CD4-positive, alpha-beta T cell (primary cell): ENCODE results near the gene JUNB. TPM values are rescaled to one million over a fixed set of nuclear protein-coding genes. Genes with fewer than 3 reads are reported as not detected.

Source experiments
- ATAC-seq: fragments of 200-7000 bp; cut with Tn5 transposase; one replicate; pipeline ENCODE4 v1.10.0; 2022; ENCODE audit warnings: mild to moderate bottlenecking; ENCODE audit not compliant: poor library complexity
- CTCF ChIA-PET: fragments of 350-600 bp; sonication (Branson Sonifier 250); formaldehyde crosslinking; loops from one replicate; lab custom pipeline; 2021; ENCODE audit warnings: antibody characterized with exemption, inconsistent platforms; lab: Charles Lee
- POLR2A ChIA-PET: fragments of 350-600 bp; sonication (Branson Sonifier 250); formaldehyde crosslinking; loops from one replicate; lab custom pipeline; 2021; ENCODE audit warnings: antibody characterized with exemption, inconsistent platforms; lab: Charles Lee
- DNase-seq, 14 experiments: peaks; one replicate each; pipeline ENCODE4 v3.0.0-alpha.2; 2013 to 2020; ENCODE audit warnings: mixed read lengths in 2 of 14
- H3K27ac ChIP-seq, 2 donors: one replicate each; pipeline versions ENCODE4 v1.5.1 to v1.7.0; 2013; ENCODE audit warnings: low read length in 2 of 2, low read depth in 1 of 2, mild to moderate bottlenecking in 1 of 2
- H3K27me3 ChIP-seq, 2 experiments: 1 replicate in 1 of 2; 2 replicates in 1 of 2; pipeline versions ENCODE4 v1.6.1 to v1.7.0; 2013; ENCODE audit warnings: low read length in 2 of 2, control low read depth in 1 of 2, mild to moderate bottlenecking in 1 of 2, moderate library complexity in 1 of 2; ENCODE audit not compliant: insufficient read depth in 2 of 2, control insufficient read depth in 1 of 2
- H3K36me3 ChIP-seq: one replicate; pipeline ENCODE4 v1.6.1; 2013; ENCODE audit warnings: low read length, control low read depth; ENCODE audit not compliant: insufficient read depth
- H3K4me1 ChIP-seq: one replicate; pipeline ENCODE4 v1.6.1; 2013; ENCODE audit warnings: low read length, control low read depth; ENCODE audit not compliant: insufficient read depth
- H3K4me3 ChIP-seq: one replicate; pipeline ENCODE4 v1.5.1; 2013; ENCODE audit warnings: mild to moderate bottlenecking, low read length, moderate library complexity
- H3K9me3 ChIP-seq, 2 experiments: 1 replicate in 1 of 2; 2 replicates in 1 of 2; pipeline versions ENCODE4 v1.6.1 to v1.7.0; 2013; ENCODE audit warnings: low read length in 2 of 2, mild to moderate bottlenecking in 2 of 2, control low read depth in 1 of 2, moderate library complexity in 1 of 2; ENCODE audit not compliant: control insufficient read depth in 1 of 2, insufficient read depth in 1 of 2
- H3K27ac Mint-ChIP-seq: one replicate; pipeline ENCODE4 v1.8.0; 2020; ENCODE audit warnings: mixed read lengths
- H3K27me3 Mint-ChIP-seq: one replicate; pipeline ENCODE4 v1.8.0; 2021; ENCODE audit warnings: mixed read lengths
- H3K36me3 Mint-ChIP-seq: one replicate; pipeline ENCODE4 v1.8.0; 2021; ENCODE audit warnings: low read depth, mixed read lengths
- H3K4me1 Mint-ChIP-seq: one replicate; pipeline ENCODE4 v1.8.0; 2021; ENCODE audit warnings: low read depth, mixed read lengths
- H3K4me3 Mint-ChIP-seq: one replicate; pipeline ENCODE4 v1.8.0; 2020; ENCODE audit warnings: mild to moderate bottlenecking, mixed read lengths
- H3K9me3 Mint-ChIP-seq: one replicate; pipeline ENCODE4 v1.8.0; 2020; ENCODE audit warnings: mixed read lengths
- intact Hi-C, 2 experiments: fragments of 100-400 bp; cut with DNase I in 1 of 2; cut with micrococcal nuclease in 1 of 2; formaldehyde crosslinking; loops; one replicate each; pipeline versions ENCODE4 v1.15.1 to v1.9.0; 2023 to 2025; cut with DNase I, micrococcal nuclease
- total RNA-seq, 174 experiments: library from RNA in 2 of 174; stranded (reverse) in 2 of 174; gene quantifications; one replicate each; pipeline ENCODE4 v1.2.3 and lab custom pipeline; 2021 to 2026
- TF ChIP-seq, protein P1 (sequence below): fragments of 200-600 bp; IDR thresholded peaks from one replicate; pipeline ENCODE4 v1.8.0; 2022; ENCODE audit warnings: antibody characterized with exemption, mild to moderate bottlenecking

The JUNB gene
- total RNA-seq, 2 experiments from 2014 or later = 2,467 to 2,518 TPM

DNA sequence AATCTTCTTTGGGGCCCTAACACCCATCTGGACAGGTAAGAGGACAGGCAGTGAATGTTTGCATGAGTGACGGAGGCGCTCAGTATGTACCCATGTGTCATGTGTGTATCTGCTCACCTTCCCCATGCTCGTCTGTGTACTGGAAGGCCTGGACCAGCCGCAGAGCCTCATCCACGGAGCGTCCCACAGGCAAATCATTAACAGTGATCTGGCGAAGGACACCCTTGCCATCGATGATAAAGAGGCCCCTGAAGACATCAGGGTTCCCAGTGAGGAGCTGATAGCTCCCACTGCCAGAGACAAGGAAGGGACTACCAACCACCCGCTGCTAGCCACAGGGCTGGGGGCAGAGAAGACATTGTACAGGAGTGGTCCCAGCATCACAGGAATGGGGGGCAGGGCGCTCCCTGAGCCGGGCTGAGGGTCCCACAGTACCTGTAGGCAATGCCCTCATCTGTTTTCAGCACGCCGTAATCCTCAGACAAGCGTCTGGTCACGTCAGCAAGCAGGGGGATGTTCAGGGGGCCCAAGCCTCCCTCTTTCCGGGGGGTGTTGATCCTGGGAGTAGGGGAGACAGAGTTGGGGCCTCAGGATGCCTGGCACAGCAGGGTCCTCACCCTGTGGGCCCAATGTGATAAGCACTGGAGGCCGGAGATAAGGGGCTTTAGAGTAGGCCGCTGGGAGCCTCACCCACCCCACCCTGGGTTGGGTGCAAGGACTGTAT, 8.6 kb downstream of the JUNB start:
- peak overlapping the region; percentile 91 for H3K4me3 Mint-ChIP-seq
- H3K4me3 ChIP-seq = no peak overlapping the region

DNA sequence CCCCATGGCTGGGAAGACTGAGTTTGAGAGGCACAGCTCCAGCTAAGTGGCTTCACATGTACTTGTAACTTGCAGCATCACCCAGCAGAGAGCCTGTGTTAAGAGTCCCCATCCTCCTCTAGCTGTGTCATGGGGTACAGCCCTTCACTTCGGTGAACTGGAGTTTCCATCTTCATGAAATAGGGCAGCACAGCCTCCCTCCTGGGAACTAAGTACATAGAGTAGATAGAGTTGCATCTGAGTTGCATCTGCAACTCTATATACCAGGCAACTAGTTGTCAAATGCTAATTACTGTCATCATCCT, 9.1 kb downstream of the JUNB start:
- H3K4me1 ChIP-seq = peaks cover 42% of the 10 kb centered on the region
- intact Hi-C loops = loop anchor here in 1 of 2 experiments (10.0 kb wide), 1 partner anchor 134 kb away; the partner anchor contains the start of genes CALR and FARSA
- ChIA-PET CTCF (interaction anchor here (2.2 to 2.6 kb wide), 2 partner anchors 23 to 43 kb away, joined by 8 to 12 read pairs; no protein-coding TSS in a partner anchor), POLR2A (interaction anchor here (0.7 to 4.2 kb wide), 4 partner anchors 8 to 22 kb away, joined by 3 to 40 read pairs (median 6); partner anchors contain the start of gene JUNB)
- Mint-ChIP-seq H3K4me1 (peaks cover 31% of the 10 kb centered on the region), H3K4me3 (peak overlapping the region; percentile 91), H3K36me3 (peaks cover 20% of the 10 kb centered on the region), H3K27me3 (no peaks in the 10 kb centered on the region), H3K27ac (peak overlapping the region; percentile 61), H3K9me3 (no peaks in the 10 kb centered on the region)
- H3K9me3 ChIP-seq = no peaks in the 10 kb centered on the region
- no peak overlapping the region for H3K27ac ChIP-seq
- TF ChIP-seq, protein P1, sequence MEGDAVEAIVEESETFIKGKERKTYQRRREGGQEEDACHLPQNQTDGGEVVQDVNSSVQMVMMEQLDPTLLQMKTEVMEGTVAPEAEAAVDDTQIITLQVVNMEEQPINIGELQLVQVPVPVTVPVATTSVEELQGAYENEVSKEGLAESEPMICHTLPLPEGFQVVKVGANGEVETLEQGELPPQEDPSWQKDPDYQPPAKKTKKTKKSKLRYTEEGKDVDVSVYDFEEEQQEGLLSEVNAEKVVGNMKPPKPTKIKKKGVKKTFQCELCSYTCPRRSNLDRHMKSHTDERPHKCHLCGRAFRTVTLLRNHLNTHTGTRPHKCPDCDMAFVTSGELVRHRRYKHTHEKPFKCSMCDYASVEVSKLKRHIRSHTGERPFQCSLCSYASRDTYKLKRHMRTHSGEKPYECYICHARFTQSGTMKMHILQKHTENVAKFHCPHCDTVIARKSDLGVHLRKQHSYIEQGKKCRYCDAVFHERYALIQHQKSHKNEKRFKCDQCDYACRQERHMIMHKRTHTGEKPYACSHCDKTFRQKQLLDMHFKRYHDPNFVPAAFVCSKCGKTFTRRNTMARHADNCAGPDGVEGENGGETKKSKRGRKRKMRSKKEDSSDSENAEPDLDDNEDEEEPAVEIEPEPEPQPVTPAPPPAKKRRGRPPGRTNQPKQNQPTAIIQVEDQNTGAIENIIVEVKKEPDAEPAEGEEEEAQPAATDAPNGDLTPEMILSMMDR = no peak
- H3K36me3 ChIP-seq = peaks cover 23% of the 10 kb centered on the region
- DNase-seq (peak in 1 of 14 experiments; percentile 38), ATAC-seq (no peak)
- no peaks in the 10 kb centered on the region for H3K27me3 ChIP-seq
- H3K4me3 ChIP-seq = peak overlapping the region; percentile 99

More for the DNA sequence above, 8.6 kb downstream of the JUNB start:
- TF ChIP-seq, protein P1 = no peak
- peak in 1 of 14 experiments; percentile 29 for DNase-seq
- intact Hi-C loops = loop anchor here in 1 of 2 experiments (5.0 to 10.0 kb wide), 2 partner anchors 123 to 135 kb away; partner anchors contain the start of genes CALR and FARSA
- POLR2A ChIA-PET = interaction anchor here (0.8 to 4.2 kb wide), 4 partner anchors 8 to 62 kb away, joined by 4 to 40 read pairs (median 6); partner anchors contain the start of genes GET3 and JUNB
- CTCF ChIA-PET = interaction anchor here (0.5 to 9.4 kb wide), 5 partner anchors 22 to 82 kb away, joined by 3 to 178 read pairs (median 8); partner anchors contain the start of gene HOOK2
- Mint-ChIP-seq H3K9me3 (no peaks in the 10 kb centered on the region), H3K27ac (no peak overlapping the region), H3K4me1 (peaks cover 33% of the 10 kb centered on the region), H3K36me3 (peaks cover 20% of the 10 kb centered on the region), H3K27me3 (no peaks in the 10 kb centered on the region)
- Histone ChIP-seq H3K27ac (no peak overlapping the region), H3K9me3 (no peaks in the 10 kb centered on the region), H3K27me3 (no peaks in the 10 kb centered on the region), H3K36me3 (peaks cover 23% of the 10 kb centered on the region), H3K4me1 (peaks cover 47% of the 10 kb centered on the region)
- no peak for ATAC-seq

DNA sequence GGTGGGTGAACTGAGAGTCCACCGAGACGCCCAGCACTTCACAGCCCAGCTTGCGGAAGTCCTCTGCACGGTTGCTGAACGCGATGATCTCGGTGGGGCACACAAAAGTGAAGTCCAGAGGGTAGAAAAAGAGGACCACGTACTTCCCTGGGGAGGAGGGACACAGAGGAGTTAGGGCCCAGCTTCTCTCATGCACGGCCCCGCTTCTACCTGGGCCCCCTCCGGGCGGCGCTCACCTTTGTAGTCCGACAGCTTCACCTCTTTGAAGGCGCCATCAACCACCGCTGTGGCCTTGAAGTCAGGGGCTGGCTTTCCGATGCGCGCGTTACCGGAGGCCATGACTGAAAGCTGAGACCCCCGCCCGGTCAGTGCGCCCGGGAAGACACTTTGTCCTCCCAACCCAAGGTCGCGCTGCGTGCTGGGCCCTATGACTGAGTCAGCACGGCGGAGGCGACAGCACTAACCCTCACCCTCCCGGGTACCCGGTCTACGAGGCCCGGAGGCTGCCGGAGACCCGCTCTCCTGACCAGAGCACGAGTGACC, 9.7 kb downstream of the JUNB start:
- Mint-ChIP-seq H3K36me3 (peaks cover 19% of the 10 kb centered on the region), H3K27me3 (no peaks in the 10 kb centered on the region), H3K9me3 (no peaks in the 10 kb centered on the region), H3K27ac (peak overlapping the region; percentile 61), H3K4me1 (peaks cover 28% of the 10 kb centered on the region), H3K4me3 (peak overlapping the region; percentile 91)
- Histone ChIP-seq H3K4me1 (peaks cover 39% of the 10 kb centered on the region), H3K27me3 (no peaks in the 10 kb centered on the region), H3K4me3 (peak overlapping the region; percentile 99), H3K9me3 (no peaks in the 10 kb centered on the region), H3K27ac (peak overlapping the region; percentile 36 to 64), H3K36me3 (peaks cover 23% of the 10 kb centered on the region)
- ChIA-PET POLR2A (interaction anchor here (0.7 to 4.2 kb wide), 4 partner anchors 9 to 23 kb away, joined by 3 to 40 read pairs (median 6); partner anchors contain the start of gene JUNB), CTCF (interaction anchor here (0.7 to 2.6 kb wide), 5 partner anchors 23 to 46 kb away, joined by 3 to 12 read pairs (median 3); no protein-coding TSS in a partner anchor)
- intact Hi-C loops = loop anchor here in 1 of 2 experiments (10.0 kb wide), 1 partner anchor 134 kb away; the partner anchor contains the start of genes CALR and FARSA
- DNase-seq = peak in 3 of 14 experiments; percentile 38 to 52 (median 40)
- ATAC-seq = no peak
- TF ChIP-seq, protein P1 = no peak
